Measurements from ENCODE around the gene STUM. TPM values are rescaled to one million over a fixed set of nuclear protein-coding genes. Genes with fewer than 3 reads are reported as not detected.

STUM gene
- total RNA-seq, 1 experiment from 2014 or later = 0.11 TPM

- Histone ChIP-seq H4K8ac (replicated peaks; ENCODE audit: insufficient read length, low read depth, low read length) (no peak overlapping the region), H2BK12ac (ENCODE audit: insufficient read length, low read depth, low read length) (no peak overlapping the region), H3K4ac (ENCODE audit: low read depth, low read length) (no peak overlapping the region), H3K23ac (ENCODE audit: insufficient read length, low read depth, low read length) (no peak overlapping the region), H3K27me3 (ENCODE audit: insufficient read depth, low read length) (no peaks in the 10 kb centered on the region), H3K79me1 (ENCODE audit: insufficient read depth, low read depth, low read length, poor library complexity, severe bottlenecking) (no peaks in the 10 kb centered on the region), H2BK15ac (ENCODE audit: low read depth, low read length) (no peak overlapping the region), H2BK120ac (ENCODE audit: low read depth, low read length, poor library complexity, severe bottlenecking) (no peak overlapping the region), H2AK5ac (ENCODE audit: insufficient read length, low read length) (no peak overlapping the region), H2AFZ (ENCODE audit: low read length) (no peak overlapping the region), H3K18ac (ENCODE audit: insufficient read length, low read depth, low read length) (no peak overlapping the region), H3K9ac (ENCODE audit: extremely low read depth, insufficient read length, low read length) (no peak overlapping the region), H3K23me2 (ENCODE audit: insufficient read length, low read depth, low read length, poor library complexity, severe bottlenecking) (no peaks in the 10 kb centered on the region), H2BK5ac (ENCODE audit: insufficient read length, low read length) (no peak overlapping the region), H4K20me1 (ENCODE audit: control insufficient read depth, insufficient read depth, insufficient read length) (no peaks in the 10 kb centered on the region), H3K4me2 (ENCODE audit: insufficient read depth, insufficient read length, low read length) (no peak overlapping the region), H3K9me3 (ENCODE audit: control insufficient read depth, low read depth, low read length) (no peaks in the 10 kb centered on the region), H4K91ac (ENCODE audit: insufficient read length, low read depth, low read length) (no peak overlapping the region), H3K4me1 (ENCODE audit: insufficient read depth, low read length) (no peaks in the 10 kb centered on the region; the same call in 1 of the 2 replicates), H2BK20ac (ENCODE audit: low read depth, low read length, poor library complexity, severe bottlenecking) (no peak overlapping the region), H3K79me2 (ENCODE audit: insufficient read depth, low read length) (no peaks in the 10 kb centered on the region), H4K5ac (ENCODE audit: insufficient read length, low read depth, low read length) (no peak overlapping the region), H3K27ac (ENCODE audit: insufficient read length, low read depth, low read length) (no peak overlapping the region), H3K56ac (ENCODE audit: insufficient read length, low read depth, low read length) (no peak overlapping the region), H3T11ph (ENCODE audit: low read length) (no peak overlapping the region), H3K14ac (ENCODE audit: insufficient read depth, low read length) (no peak overlapping the region)
- TF ChIP-seq CTCF (conservative IDR thresholded peaks at IDR 0.05) = no peak
- peaks cover 24 to 39% of the 10 kb centered on the region in 2 experiments for H3K4me1 Mint-ChIP-seq
- peaks cover 0 to 3% (median 0%) of the 10 kb centered on the region in 3 experiments; a peak in 1 of 7 replicates for H3K36me3 Mint-ChIP-seq (ENCODE audit: insufficient read depth in 1 of 3, low read depth in 3 of 3)
- H3K27ac Mint-ChIP-seq = no peak overlapping the region; a peak in 1 of 7 replicates
- no peaks in the 10 kb centered on the region; the same call in none of the 2 replicates for H3K27me3 Mint-ChIP-seq (ENCODE audit: low read depth)
- no peak overlapping the region for H3K4me3 Mint-ChIP-seq
- peaks cover 0 to 3% of the 10 kb centered on the region in 2 experiments; a peak in 1 of 5 replicates for H3K9me3 Mint-ChIP-seq
- WGBS (ENCODE audit: extremely low coverage, insufficient read length, low lambda C conversion rate) = no CpG with 5 or more reads among the region's 18 CpGs
- no peak for DNase-seq
Measured at GRCh38 chr1:226646026-226646869, 97.7 kb downstream of the STUM start.

Data from H9 (cell line).